ENCODE data around the gene DNAJC5.

DNAJC5 gene

GRCh38 chr20:63885264-63886053, 9.5 kb upstream of the DNAJC5 start:
- no peak for DNase-seq

- no peak for DNase-seq
Measured at GRCh38 chr20:63886054-63886419, 8.9 kb upstream of the DNAJC5 start.

- DNase-seq: no peak
Measured at GRCh38 chr20:63886921-63887320, 8.0 kb upstream of the DNAJC5 start.

- DNase-seq: no peak
Measured at GRCh38 chr20:63889241-63890200, 5.4 kb upstream of the DNAJC5 start.

GRCh38 chr20:63890201-63890576, 4.7 kb upstream of the DNAJC5 start:
- no peak for DNase-seq

- DNase-seq: no peak
Measured at GRCh38 chr20:63890616-63891015, 4.3 kb upstream of the DNAJC5 start.

- DNase-seq: no peak
Measured at GRCh38 chr20:63891061-63892002, 3.6 kb upstream of the DNAJC5 start.

- DNase-seq: no peak
Measured at GRCh38 chr20:63892402-63892801, 2.5 kb upstream of the DNAJC5 start.

GRCh38 chr20:63893999-63894357, 948 bp upstream of the DNAJC5 start:
- DNase-seq: no peak

- DNase-seq: no peak
Measured at GRCh38 chr20:63895202-63895951, 451 bp downstream of the DNAJC5 start.

GRCh38 chr20:63895952-63896263, 982 bp downstream of the DNAJC5 start:
- DNase-seq: no peak

- DNase-seq: peak; percentile 17 to 79
Measured at GRCh38 chr20:63896264-63897105, 1.6 kb downstream of the DNAJC5 start.

- no peak for DNase-seq
Measured at GRCh38 chr20:63897978-63898561, 3.1 kb downstream of the DNAJC5 start.

- no peak for DNase-seq
Measured at GRCh38 chr20:63898882-63899558, 4.1 kb downstream of the DNAJC5 start.

- DNase-seq: no peak
Measured at GRCh38 chr20:63900413-63900812, 5.5 kb downstream of the DNAJC5 start.

- no peak for DNase-seq
Measured at GRCh38 chr20:63903796-63904561, 9.1 kb downstream of the DNAJC5 start.

- DNase-seq: no peak
Measured at GRCh38 chr20:63908008-63908682, 13.2 kb downstream of the DNAJC5 start.

- DNase-seq: no peak
Measured at GRCh38 chr20:63911176-63911575, 16.2 kb downstream of the DNAJC5 start.

- DNase-seq: no peak
Measured at GRCh38 chr20:63913768-63914167, 18.8 kb downstream of the DNAJC5 start.

All from NCI-H2081 (cell line).